HG03039 (cell line): ENCODE results near the gene CALHM5.
"Not testable (repeated sequence)": the region's sequence is repeated elsewhere in the genome, so short reads cannot be mapped to it uniquely, and the experiment has no call there.

Experiments used
- ATAC-seq: cut with Tn5 transposase; IDR thresholded peaks from one replicate; pipeline ENCODE4 v1.9.1; 2021; ENCODE audit warnings: mild to moderate bottlenecking, moderate library complexity; ENCODE audit not compliant: unreplicated experiment

CALHM5 gene

GRCh38 chr6:116511424-116512110 lies at the start of gene CALHM5:
Gene CALHM5, plus strand, starts transcription at chr6:116511639. Its CDS starts 58 bp downstream, at chr6:116511697.
- no peak for ATAC-seq

- peak; percentile 84 for ATAC-seq
These were observed 49.2 kb upstream of the CALHM5 start for GRCh38 chr6:116461932-116462885.

- no peak for ATAC-seq
These were observed 48.1 kb upstream of the CALHM5 start for GRCh38 chr6:116463301-116463700.

- ATAC-seq, result no peak
These were observed 46.2 kb upstream of the CALHM5 start for GRCh38 chr6:116465246-116465645.

GRCh38 chr6:116467096-116467495 lies 44.3 kb upstream of the CALHM5 start:
- ATAC-seq, result no peak

GRCh38 chr6:116467514-116467913 lies 43.9 kb upstream of the CALHM5 start:
- ATAC-seq, result no peak

- no peak for ATAC-seq
These were observed 43.1 kb upstream of the CALHM5 start for GRCh38 chr6:116468293-116468692.

GRCh38 chr6:116471531-116471930 lies 39.9 kb upstream of the CALHM5 start:
- no peak for ATAC-seq

- ATAC-seq, result no peak
These were observed 38.7 kb upstream of the CALHM5 start for GRCh38 chr6:116472706-116473105.

GRCh38 chr6:116475141-116475540 lies 36.3 kb upstream of the CALHM5 start:
- no peak for ATAC-seq

- ATAC-seq, result peak; percentile 99
These were observed 35.3 kb upstream of the CALHM5 start for GRCh38 chr6:116476002-116476678.

- ATAC-seq, result no peak
These were observed 28.7 kb upstream of the CALHM5 start for GRCh38 chr6:116482780-116483179.

- ATAC-seq, result no peak
These were observed 27.8 kb upstream of the CALHM5 start for GRCh38 chr6:116483616-116484015.

GRCh38 chr6:116485559-116486184 lies 25.8 kb upstream of the CALHM5 start:
- ATAC-seq, result no peak

- ATAC-seq, result no peak
These were observed 19.7 kb upstream of the CALHM5 start for GRCh38 chr6:116491610-116492330.

GRCh38 chr6:116492331-116493067 lies 18.9 kb upstream of the CALHM5 start:
- no peak for ATAC-seq

- not testable (repeated sequence) for ATAC-seq
These were observed 16.3 kb upstream of the CALHM5 start for GRCh38 chr6:116495161-116495560.

- ATAC-seq, result no peak
These were observed 14.2 kb upstream of the CALHM5 start for GRCh38 chr6:116497113-116497676.

- no peak for ATAC-seq
These were observed 10.4 kb upstream of the CALHM5 start for GRCh38 chr6:116500969-116501433.
